ENCODE measurements around the gene SLC27A4.

DNA sequence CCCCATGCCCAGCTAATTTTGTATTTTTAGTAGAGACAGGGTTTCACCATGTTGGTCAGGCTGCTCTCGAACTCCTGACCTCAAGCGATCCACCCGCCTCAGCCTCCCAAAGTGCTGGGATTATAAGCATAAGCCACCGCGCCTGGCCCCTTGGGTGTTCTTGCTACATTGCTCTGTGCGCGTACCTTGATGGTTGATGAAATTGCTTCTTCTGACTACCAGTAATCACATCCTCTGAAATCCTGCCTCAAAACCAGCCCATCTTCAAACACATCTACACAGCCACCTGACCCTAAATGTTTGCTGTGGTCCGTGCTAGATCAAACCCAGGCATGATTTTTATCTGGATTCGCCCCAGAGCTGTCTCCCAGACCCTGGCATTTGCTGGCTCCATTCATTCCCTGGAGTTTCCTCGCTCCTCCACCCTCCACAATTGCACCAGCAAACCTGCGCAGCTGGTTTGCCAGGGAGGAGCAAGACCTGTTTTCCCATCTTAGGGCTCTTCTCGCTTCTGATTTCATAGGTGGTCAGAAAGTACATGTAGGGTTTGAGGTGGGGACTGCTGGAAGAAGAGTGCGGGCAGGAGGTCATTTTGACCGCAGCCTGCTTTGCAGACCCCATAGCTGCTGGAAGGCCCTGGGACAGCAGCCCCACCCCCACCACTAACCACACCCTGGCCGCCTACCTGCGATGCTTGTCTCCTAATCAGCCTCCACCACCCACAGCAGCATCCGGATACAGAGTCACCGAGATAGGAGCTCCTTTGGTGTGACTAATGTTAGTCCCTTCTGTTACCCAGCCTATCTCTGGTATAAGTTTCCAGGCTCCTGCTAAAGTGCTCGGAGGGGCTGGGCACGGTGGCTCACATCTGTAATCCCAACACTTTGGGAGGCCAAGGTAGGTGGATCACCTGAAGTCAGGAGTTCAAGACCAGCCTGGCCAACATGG, 41.5 kb upstream of the SLC27A4 start:
- TF ChIP-seq, protein P1, sequence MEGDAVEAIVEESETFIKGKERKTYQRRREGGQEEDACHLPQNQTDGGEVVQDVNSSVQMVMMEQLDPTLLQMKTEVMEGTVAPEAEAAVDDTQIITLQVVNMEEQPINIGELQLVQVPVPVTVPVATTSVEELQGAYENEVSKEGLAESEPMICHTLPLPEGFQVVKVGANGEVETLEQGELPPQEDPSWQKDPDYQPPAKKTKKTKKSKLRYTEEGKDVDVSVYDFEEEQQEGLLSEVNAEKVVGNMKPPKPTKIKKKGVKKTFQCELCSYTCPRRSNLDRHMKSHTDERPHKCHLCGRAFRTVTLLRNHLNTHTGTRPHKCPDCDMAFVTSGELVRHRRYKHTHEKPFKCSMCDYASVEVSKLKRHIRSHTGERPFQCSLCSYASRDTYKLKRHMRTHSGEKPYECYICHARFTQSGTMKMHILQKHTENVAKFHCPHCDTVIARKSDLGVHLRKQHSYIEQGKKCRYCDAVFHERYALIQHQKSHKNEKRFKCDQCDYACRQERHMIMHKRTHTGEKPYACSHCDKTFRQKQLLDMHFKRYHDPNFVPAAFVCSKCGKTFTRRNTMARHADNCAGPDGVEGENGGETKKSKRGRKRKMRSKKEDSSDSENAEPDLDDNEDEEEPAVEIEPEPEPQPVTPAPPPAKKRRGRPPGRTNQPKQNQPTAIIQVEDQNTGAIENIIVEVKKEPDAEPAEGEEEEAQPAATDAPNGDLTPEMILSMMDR (IDR thresholded peaks at IDR 0.05): no peak
- no peak for TF ChIP-seq POLR2A (IDR thresholded peaks at IDR 0.05)

All from heart left ventricle (tissue), 13 donors.